Thoracic aorta (tissue), 2 donors: ENCODE data around the gene HLA-DMB. TPM values are rescaled to one million over a fixed set of nuclear protein-coding genes. Genes with fewer than 3 reads are reported as not detected.

Experiments
- ATAC-seq: fragments of 150-250 bp; one replicate; pipeline ENCODE4 v1.8.0; 2017; ENCODE audit warnings: low read depth; ENCODE audit not compliant: insufficient number of reproducible peaks, low FRiP score
- DNase-seq: peaks from one replicate; pipeline ENCODE4 v3.0.0-alpha.2; 2020; ENCODE audit warnings: low spot score
- H3K27ac ChIP-seq, 2 donors: fragments of 200-600 bp; sonication (generic); 1 replicate in 1 of 2; 2 replicates in 1 of 2; pipeline ENCODE4 v1.5.1; 2016; ENCODE audit warnings: mild to moderate bottlenecking in 2 of 2, moderate library complexity in 2 of 2
- H3K27me3 ChIP-seq: fragments of 200-600 bp; sonication (generic); replicated peaks from 2 replicates; pipeline ENCODE4 v1.6.0; 2016; ENCODE audit warnings: mild to moderate bottlenecking; ENCODE audit not compliant: insufficient read depth
- H3K36me3 ChIP-seq: fragments of 200-600 bp; sonication (generic); one replicate; pipeline ENCODE4 v1.5.1; 2016
- H3K4me1 ChIP-seq, 2 donors: fragments of 200-600 bp; sonication (generic); 1 replicate in 1 of 2; 2 replicates in 1 of 2; pipeline versions ENCODE4 v1.5.1 to v1.6.0; 2016; ENCODE audit warnings: low read depth in 2 of 2, mild to moderate bottlenecking in 1 of 2; ENCODE audit not compliant: control insufficient read depth in 1 of 2
- H3K4me3 ChIP-seq: fragments of 200-600 bp; sonication (generic); 2 replicates; pipeline ENCODE4 v1.5.1; 2016; ENCODE audit warnings: mild to moderate bottlenecking
- H3K9me3 ChIP-seq: fragments of 200-600 bp; sonication (generic); 2 replicates; pipeline ENCODE4 v1.5.1; 2016
- total RNA-seq, 2 donors: library from RNA; depleted of rRNA; stranded (reverse); fragments of >200 nt; gene quantifications; one replicate each; pipeline versions ENCODE4 v1.1.0 to v1.2.3, GENCODE V29; 2016
- TF ChIP-seq, protein P1 (sequence below): fragments of 200-600 bp; sonication (generic); IDR thresholded peaks from one replicate; pipeline ENCODE4 v1.5.1; 2019; ENCODE audit warnings: antibody characterized with exemption

HLA-DMB gene
- total RNA-seq, 2 donors from 2014 or later, result 13.5 to 34.4 TPM

DNA sequence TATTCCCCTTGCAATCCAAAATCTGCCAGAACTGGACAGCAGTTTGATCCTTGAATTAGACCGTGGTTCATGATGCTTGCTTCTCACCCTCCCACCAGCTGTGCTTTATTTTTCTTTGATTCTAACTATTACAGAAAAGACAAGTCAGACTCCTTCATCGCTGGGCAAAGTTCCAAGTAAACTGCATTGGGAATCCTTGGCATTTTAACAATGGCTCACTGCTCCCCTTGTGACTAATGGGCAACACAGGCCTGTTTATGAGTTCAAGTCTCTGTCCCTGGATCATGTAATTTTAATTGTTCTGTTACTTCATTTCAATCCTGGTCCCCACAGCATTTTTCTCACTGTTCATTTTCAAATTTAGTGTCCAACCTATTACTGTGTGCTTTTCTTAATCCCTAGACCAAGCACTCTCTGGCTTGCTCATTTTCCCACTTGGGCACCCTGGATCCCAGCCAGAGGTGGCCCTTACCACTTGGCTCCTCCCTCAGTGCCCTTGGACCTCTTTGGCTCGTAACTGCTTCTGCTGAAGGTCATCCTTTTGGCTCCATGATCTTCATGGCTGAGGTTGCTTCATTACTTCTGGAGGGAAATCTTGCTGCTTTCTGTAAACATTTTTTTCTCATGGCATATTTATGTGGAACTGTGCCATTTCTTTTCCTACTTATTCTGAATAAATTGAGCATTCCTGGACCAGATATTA is 54.0 kb downstream of the HLA-DMB start:
- TF ChIP-seq, protein P1, sequence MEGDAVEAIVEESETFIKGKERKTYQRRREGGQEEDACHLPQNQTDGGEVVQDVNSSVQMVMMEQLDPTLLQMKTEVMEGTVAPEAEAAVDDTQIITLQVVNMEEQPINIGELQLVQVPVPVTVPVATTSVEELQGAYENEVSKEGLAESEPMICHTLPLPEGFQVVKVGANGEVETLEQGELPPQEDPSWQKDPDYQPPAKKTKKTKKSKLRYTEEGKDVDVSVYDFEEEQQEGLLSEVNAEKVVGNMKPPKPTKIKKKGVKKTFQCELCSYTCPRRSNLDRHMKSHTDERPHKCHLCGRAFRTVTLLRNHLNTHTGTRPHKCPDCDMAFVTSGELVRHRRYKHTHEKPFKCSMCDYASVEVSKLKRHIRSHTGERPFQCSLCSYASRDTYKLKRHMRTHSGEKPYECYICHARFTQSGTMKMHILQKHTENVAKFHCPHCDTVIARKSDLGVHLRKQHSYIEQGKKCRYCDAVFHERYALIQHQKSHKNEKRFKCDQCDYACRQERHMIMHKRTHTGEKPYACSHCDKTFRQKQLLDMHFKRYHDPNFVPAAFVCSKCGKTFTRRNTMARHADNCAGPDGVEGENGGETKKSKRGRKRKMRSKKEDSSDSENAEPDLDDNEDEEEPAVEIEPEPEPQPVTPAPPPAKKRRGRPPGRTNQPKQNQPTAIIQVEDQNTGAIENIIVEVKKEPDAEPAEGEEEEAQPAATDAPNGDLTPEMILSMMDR, result no peak
- DNase-seq, result no peak
- Histone ChIP-seq H3K36me3 (no peaks in the 10 kb centered on the region), H3K4me3 (no peak overlapping the region), H3K27ac (no peak overlapping the region), H3K9me3 (no peaks in the 10 kb centered on the region), H3K4me1 (peaks cover 3 to 7% of the 10 kb centered on the region in 2 donors), H3K27me3 (no peaks in the 10 kb centered on the region)
- ATAC-seq, result no peak

DNA sequence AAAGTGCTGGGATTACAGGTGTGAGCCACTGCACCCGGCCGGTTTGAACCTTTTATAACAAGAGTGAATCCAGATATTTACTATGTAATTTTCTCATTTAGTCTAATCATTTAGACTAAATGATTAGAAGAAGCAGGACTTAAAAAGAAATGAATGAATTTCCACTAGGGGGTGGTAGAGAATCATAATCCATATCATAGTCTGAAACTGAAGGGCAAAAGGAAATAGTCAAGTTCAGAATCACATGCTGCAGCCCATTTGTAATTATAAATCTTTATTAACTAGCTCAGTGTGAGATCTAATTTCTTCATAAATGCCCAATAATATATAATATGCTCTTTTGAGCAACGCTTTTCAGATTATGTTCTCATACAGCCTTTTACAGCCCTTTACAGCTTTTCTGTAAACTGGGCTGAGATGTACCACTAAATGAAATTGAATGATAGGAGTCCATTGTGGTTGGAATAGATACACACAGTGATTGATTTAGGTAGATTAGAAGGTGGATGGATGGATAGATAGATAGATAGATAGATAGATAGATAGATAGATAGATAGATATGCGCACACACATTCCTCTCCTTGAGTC is 55.0 kb downstream of the HLA-DMB start:
- TF ChIP-seq, protein P1, result peak; percentile 59
- Histone ChIP-seq H3K27me3 (no peaks in the 10 kb centered on the region), H3K4me3 (no peak overlapping the region), H3K36me3 (no peaks in the 10 kb centered on the region), H3K4me1 (peaks cover 3 to 7% of the 10 kb centered on the region in 2 donors), H3K27ac (no peak overlapping the region), H3K9me3 (no peaks in the 10 kb centered on the region)
- no peak for ATAC-seq
- DNase-seq, result no peak

Other genes starting within 250 kb of the HLA-DMB start
- gene HLA-DQA2, start 199.6 kb downstream of the HLA-DMB start, total RNA-seq, result 1 to 10 TPM in 1 of 2 donors, under 1 TPM in 1; 0.85 to 1.4 TPM
- 1 to 10 TPM in 1 of 2 donors, not detected in 1; 2.4 TPM for gene HLA-DQB2, start 177.5 kb downstream of the HLA-DMB start, total RNA-seq
- under 1 TPM in 1 of 2 donors, not detected in 1; 0.54 TPM for gene HLA-DOB, start 124.0 kb downstream of the HLA-DMB start, total RNA-seq
- gene TAP2, start 102.3 kb downstream of the HLA-DMB start, total RNA-seq, result 10 to 100 TPM in 1 of 2 donors, 1 to 10 TPM in 1; 9.6 to 17.3 TPM
- 10 to 100 TPM; 28.4 to 43.3 TPM for gene PSMB8, start 97.0 kb downstream of the HLA-DMB start, total RNA-seq
- gene TAP1, start 87.3 kb downstream of the HLA-DMB start, total RNA-seq, result 10 to 100 TPM; 41.6 to 46.9 TPM
- 10 to 100 TPM; 24.2 to 25.7 TPM for gene PSMB9, start 86.8 kb downstream of the HLA-DMB start, total RNA-seq
- gene HLA-DMA, start 12.1 kb upstream of the HLA-DMB start, total RNA-seq, result 10 to 100 TPM; 41.7 to 53.2 TPM
- 100 to 1,000 TPM; 134 to 169 TPM for gene BRD2, start 27.6 kb upstream of the HLA-DMB start, total RNA-seq
- gene HLA-DOA, start 68.6 kb upstream of the HLA-DMB start, total RNA-seq, result 10 to 100 TPM in 1 of 2 donors, 1 to 10 TPM in 1; 5.8 to 19.4 TPM
- 100 to 1,000 TPM; 141 to 148 TPM for gene HLA-DPA1, start 132.6 kb upstream of the HLA-DMB start, total RNA-seq
- gene HLA-DPB1, start 135.0 kb upstream of the HLA-DMB start, total RNA-seq, result 100 to 1,000 TPM in 1 of 2 donors, 10 to 100 TPM in 1; 78.4 to 112 TPM